ENCODE results near the gene EDN3. TPM values are rescaled to one million over a fixed set of nuclear protein-coding genes. Genes with fewer than 3 reads are reported as not detected.

The EDN3 gene
- total and polyA plus RNA-seq, 4 experiments from 2014 or later = 0.15 to 0.93 (median 0.78) TPM; not detected in 1

DNA sequence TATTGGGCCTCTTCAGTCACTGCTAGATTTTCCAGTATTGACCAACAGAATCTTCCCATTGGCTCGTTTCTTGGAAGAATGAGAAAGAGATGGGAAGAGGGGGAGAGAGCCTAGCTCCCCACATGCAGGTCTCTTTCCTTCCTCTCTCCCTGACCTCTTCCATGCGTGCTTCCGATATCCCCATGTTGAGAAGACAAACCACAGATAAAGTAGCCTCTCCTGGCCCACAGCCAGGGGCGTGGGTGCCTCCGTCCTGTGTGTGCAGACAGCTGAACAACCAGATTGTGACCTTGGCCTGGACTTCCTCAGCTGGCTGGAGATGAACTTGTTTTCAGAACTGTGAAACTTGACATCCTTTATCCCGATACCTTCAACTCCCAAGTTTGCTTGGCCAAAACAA, 71.0 kb downstream of the EDN3 start:
- Mint-ChIP-seq H3K27ac (no peak overlapping the region), H3K36me3 (no peaks in the 10 kb centered on the region), H3K4me1 (no peaks in the 10 kb centered on the region), H3K9me3 (peaks cover 0 to 2% (median 0%) of the 10 kb centered on the region in 8 donors), H3K27me3 (peaks cover 13 to 15% of the 10 kb centered on the region in 2 donors), H3K4me3 (no peak overlapping the region)
- intact Hi-C loops (cut with micrococcal nuclease) = no loop called here
- Histone ChIP-seq H3K27ac (ENCODE audit: low read depth, low read length) (no peak overlapping the region), H3K36me3 (ENCODE audit: insufficient read depth, low read length) (no peaks in the 10 kb centered on the region), H3K9me3 (ENCODE audit: control insufficient read depth in 1 of 2, low read length in 2 of 2) (no peaks in the 10 kb centered on the region), H3K4me3 (ENCODE audit: low read length in 2 of 2) (no peak overlapping the region), H3K4me1 (ENCODE audit: insufficient read depth, low read length) (no peaks in the 10 kb centered on the region), H3K27me3 (ENCODE audit: insufficient read depth, low read length) (no peaks in the 10 kb centered on the region)
- ChIA-PET POLR2A (ENCODE audit: partially characterized antibody) (no interaction called here), CTCF (ENCODE audit: partially characterized antibody) (no interaction called here)
- DNase-seq = no peak

DNA sequence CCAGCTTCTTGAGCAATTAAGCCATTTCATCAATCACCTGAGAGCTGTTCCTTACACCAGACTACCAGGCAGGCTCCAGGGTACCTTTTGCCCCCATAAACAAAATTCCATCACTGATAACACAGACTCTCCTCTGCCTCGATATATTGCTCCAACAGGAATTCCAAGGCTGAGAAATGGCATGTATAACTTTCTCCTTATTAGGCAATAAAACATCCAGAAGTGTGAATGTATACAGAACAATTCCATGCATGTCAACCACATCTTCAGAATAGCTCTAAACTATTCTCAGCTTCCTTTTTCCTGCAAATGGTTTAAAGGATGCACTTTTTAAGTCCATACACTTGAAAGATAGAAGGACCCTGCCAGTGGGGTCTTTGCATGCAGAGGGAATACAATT, 73.8 kb downstream of the EDN3 start:
- Mint-ChIP-seq H3K36me3 (no peaks in the 10 kb centered on the region), H3K27ac (no peak overlapping the region), H3K9me3 (no peaks in the 10 kb centered on the region), H3K4me3 (no peak overlapping the region), H3K4me1 (no peaks in the 10 kb centered on the region), H3K27me3 (peaks cover 15 to 18% of the 10 kb centered on the region in 2 donors)
- H3K27ac ChIP-seq (ENCODE audit: low read depth, low read length) = no peak overlapping the region
- H3K27me3 ChIP-seq (ENCODE audit: insufficient read depth, low read length) = no peaks in the 10 kb centered on the region
- POLR2A ChIA-PET (ENCODE audit: partially characterized antibody) = no interaction called here
- H3K4me1 ChIP-seq (ENCODE audit: insufficient read depth, low read length) = no peaks in the 10 kb centered on the region
- no peaks in the 10 kb centered on the region for H3K9me3 ChIP-seq (ENCODE audit: control insufficient read depth in 1 of 2, low read length in 2 of 2)
- H3K36me3 ChIP-seq (ENCODE audit: insufficient read depth, low read length) = no peaks in the 10 kb centered on the region
- no peak overlapping the region for H3K4me3 ChIP-seq (ENCODE audit: low read length in 2 of 2)
- DNase-seq = no peak
- CTCF ChIA-PET (ENCODE audit: partially characterized antibody) = no interaction called here
- intact Hi-C loops (cut with micrococcal nuclease) = no loop called here

DNA sequence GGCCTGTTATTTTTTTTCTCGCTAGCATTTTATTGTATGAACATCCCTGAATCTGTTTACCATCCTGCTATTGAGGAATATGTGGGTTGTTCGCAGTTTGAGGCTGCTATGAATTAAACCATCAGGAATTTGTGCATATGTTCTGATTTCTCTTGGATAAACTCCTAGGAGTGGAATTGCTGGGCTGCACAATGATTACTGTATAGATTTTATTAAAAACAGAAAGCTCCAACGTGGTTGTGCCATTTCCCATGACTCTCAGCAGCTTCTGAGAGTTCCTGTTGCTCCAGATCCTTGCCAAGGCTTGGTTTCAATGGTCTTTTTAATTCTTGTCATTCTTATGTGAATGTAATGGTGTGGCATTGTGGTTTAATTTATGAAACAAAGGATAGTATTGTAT, 75.1 kb downstream of the EDN3 start:
- no peaks in the 10 kb centered on the region for H3K9me3 ChIP-seq (ENCODE audit: control insufficient read depth in 1 of 2, low read length in 2 of 2)
- Mint-ChIP-seq H3K27ac (no peak overlapping the region), H3K36me3 (no peaks in the 10 kb centered on the region), H3K4me1 (no peaks in the 10 kb centered on the region), H3K27me3 (peaks cover 14 to 20% of the 10 kb centered on the region in 2 donors), H3K4me3 (no peak overlapping the region), H3K9me3 (no peaks in the 10 kb centered on the region)
- intact Hi-C loops (cut with micrococcal nuclease) = no loop called here
- H3K36me3 ChIP-seq (ENCODE audit: insufficient read depth, low read length) = no peaks in the 10 kb centered on the region
- no peaks in the 10 kb centered on the region for H3K4me1 ChIP-seq (ENCODE audit: insufficient read depth, low read length)
- no peak overlapping the region for H3K4me3 ChIP-seq (ENCODE audit: low read length in 2 of 2)
- ChIA-PET POLR2A (ENCODE audit: partially characterized antibody) (no interaction called here), CTCF (ENCODE audit: partially characterized antibody) (no interaction called here)
- no peak for DNase-seq
- H3K27ac ChIP-seq (ENCODE audit: low read depth, low read length) = no peak overlapping the region
- no peaks in the 10 kb centered on the region for H3K27me3 ChIP-seq (ENCODE audit: insufficient read depth, low read length)

Other genes with a start within 250 kb of the EDN3 start
- gene ZNF831, start 136.8 kb upstream of the EDN3 start, total RNA-seq = 10 to 100 TPM; 46.8 to 49.0 TPM
- gene ZNF831, start 136.8 kb upstream of the EDN3 start, polyA plus RNA-seq = 10 to 100 TPM in 1 of 2 donors, 1 to 10 TPM in 1; 7.8 to 12.1 TPM

Data from CD4-positive, alpha-beta memory T cell (primary cell).